ENCODE results near the gene DDAH1.
"Not testable (repeated sequence)": the region's sequence is repeated elsewhere in the genome, so short reads cannot be mapped to it uniquely, and the experiment has no call there.

DDAH1 gene

DNA sequence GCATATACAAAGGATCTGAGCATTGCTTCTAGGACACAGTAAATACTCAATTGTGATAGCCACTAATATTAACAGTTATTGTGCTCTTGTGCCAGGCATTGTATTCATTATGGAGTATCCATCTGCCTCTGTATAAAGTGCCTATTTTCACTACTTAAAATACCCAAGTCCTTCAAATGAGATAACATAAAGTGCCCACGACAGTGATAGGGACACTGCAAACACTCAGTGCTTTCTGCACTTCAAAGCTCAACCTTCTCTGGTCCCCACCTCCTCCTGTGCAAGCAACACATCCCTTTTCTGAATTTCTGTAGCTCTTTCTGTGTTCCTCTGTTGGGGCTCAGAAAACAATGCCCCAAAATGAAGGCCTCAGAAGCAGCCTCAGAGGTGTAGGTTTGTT is 6.6 kb upstream of the DDAH1 start:
- DNase-seq (ENCODE audit: low read depth in 4 of 4, low spot score in 1 of 4) = no peak

DNA sequence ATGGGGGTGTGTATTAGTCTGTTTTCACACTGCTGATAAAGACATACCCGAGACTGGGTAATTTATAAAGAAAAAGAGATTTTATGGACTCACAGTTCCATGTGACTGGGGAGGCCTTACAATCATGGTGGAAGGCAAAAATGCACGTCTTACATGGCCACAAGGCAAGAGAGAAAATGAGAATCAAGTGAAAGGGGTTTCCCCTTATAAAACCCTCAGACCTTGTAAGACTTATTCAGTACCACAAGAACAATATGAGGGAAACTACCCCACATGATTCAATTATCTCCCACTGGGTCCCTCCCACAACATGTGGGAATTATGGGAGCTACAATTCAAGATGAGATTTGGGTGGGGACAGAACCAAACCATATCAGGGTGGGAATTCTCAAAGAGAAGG is 5.2 kb upstream of the DDAH1 start:
- not testable (repeated sequence) for DNase-seq (ENCODE audit: low read depth in 4 of 4, low spot score in 1 of 4)

DNA sequence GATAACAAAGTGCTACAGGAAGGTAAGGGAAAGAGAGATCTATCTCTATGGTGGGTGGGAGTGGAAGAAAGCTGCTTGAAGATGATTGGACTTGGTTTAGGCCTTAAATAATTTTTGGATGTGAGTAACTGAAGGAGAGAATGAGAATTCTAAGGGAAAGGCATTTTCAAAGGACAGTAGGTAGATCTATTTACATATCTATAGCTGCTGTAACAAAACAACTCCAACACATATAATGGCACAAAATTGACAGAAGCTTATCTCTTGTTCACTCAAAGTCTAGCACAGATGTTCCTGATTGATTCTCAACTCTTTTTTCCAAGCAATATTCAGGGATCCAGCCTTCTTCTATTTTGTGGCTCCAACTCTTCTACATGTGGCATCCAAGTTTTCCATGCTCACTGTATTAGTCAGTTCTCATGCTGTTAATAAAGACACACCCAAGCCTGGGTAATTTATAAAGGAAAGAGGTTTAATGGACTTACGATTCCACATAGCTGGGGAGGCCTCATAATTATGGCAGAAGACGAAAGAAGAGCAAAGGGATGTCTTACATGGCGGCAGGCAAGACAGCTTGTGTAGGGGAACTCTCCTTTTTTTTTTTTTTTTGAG is 3.1 kb upstream of the DDAH1 start:
- no peak for DNase-seq (ENCODE audit: low read depth in 4 of 4, low spot score in 1 of 4)

DNA sequence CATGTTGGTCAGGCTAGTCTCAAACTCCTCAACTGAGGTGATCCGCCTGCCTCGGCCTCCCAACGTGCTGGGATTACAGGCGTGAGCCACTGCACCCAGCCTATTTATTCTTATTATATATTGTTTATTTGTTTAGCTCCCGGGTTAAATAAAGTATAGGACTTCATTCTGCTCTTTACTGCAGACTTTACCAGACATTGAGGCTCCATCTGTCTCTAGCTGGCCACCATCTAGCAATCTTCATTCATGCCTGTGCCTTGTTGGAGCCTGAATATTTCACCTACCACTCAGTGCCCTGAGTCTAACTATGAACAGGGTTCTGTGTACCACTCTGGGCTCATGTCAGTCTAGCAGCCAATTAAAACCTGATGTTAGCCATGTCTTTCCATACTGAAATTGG is 2.1 kb upstream of the DDAH1 start:
- DNase-seq (ENCODE audit: low read depth in 4 of 4, low spot score in 1 of 4) = no peak

DNA sequence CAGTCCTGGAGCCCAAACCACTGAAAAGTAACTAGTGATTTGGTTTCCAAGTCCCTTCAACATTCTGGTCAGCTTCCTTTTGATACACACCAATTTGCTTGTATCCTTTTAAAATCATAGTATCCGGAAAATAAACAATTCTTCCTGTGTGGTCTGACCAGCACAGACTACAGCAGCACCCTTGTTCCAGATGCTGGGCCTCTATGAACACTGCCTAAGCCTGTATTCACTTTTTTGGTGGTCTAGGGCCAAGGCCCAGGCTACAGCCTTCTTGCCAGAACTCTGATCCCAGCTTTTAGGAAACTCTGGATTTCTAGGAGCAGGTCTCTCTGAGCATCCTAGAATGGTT is 801 bp upstream of the DDAH1 start:
- DNase-seq (ENCODE audit: low read depth in 4 of 4, low spot score in 1 of 4) = no peak

DNA sequence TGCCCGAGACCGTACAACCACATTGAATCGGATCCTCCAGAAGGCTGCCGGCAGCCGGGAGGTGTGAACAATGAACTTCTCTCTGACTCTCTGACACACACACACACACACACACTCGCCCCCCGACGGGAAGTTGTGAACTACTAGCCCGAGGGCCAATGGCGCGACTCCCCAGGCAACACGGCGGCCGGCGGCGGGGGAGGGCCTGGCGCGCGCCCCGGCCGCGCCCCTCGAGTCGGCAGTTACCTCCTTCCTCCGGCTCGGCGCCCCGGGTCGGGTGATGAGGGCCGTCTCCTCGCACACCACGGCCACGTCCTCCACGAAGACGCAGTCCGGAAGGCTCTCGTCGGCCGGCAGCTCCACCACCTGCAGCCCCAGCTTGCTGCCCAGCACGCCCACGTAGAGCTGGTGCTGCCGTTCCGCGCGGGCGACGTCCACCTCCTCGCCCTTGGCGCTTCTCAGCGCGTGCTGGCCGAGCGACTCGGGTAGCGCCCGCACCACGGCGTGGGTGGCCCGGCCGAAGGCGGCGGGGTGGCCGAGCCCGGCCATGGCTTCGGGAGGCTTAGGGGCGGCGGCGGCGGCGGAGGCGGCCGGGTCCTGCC is 361 bp downstream of the DDAH1 start:
- DNase-seq (ENCODE audit: low read depth in 4 of 4, low spot score in 1 of 4) = peak in 1 of 4 experiments; percentile 7

DNA sequence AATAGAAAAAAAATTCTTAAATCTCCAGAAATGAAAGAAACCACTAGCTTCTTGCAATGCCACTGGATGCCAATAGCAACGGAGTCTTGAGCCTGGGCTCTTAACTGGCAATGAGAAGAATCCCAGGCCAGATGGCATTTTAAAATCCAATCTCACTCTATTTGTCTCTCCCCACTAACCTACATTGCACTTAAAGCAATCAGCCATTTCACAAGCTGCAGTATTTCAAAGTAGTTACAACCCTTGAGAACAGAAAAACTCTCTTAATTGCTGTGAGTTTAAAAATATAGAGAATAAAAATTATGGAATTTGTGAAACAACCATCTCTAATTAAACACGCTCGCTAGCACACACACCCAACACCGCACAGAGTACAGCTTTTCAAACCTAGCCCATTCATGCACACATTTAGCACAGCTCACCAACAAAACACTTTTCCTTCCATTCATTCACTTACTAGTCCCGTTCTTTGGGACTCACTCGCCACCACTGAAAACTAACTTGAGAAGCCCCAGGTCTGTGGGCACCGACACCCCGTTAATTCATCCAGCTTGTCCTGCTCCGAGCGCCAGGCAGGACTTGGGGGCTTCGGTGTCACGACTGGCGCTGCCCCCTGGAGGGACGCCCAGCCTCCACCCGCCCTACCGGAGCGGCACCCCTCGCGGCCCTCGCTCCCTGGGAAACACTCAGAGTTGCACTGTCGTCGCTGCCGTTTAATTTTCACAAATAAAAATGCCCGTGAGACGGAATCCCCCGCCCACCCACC is 1.0 kb downstream of the DDAH1 start:
- DNase-seq (ENCODE audit: low read depth in 4 of 4, low spot score in 1 of 4) = no peak

DNA sequence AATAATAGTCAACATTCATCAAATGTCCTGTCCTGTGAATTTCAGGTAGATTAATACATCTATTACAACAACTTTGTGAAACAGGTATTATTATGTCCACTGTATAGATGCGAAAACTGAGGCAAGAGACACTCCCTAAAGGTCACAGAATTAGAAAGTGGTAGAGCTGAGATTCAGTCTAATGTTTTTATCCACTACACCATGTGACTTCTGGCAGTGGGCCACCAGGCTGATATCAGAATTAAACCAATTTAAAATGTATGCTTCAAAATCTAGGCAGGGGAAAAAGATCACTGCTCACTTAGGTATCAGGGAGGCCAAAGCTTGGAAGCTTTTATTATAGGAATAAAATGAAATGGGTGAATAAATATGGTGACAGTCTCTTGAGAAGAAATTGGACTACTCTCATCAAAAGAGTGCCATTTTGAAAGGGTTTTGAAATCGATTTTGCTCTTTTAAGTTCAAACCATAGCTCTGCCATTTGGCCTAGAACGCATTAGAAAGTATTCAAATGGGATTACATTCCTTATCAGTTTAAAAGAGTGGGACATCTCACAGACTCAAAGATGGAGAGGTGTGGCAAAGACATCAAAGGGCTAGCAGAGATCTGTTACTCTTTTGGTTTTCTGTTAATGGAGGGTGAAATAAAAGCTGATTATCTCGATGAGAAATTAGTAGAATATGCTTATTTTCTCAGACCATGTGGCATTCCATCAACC is 1.9 kb downstream of the DDAH1 start:
- no peak for DNase-seq (ENCODE audit: low read depth in 4 of 4, low spot score in 1 of 4)

DNA sequence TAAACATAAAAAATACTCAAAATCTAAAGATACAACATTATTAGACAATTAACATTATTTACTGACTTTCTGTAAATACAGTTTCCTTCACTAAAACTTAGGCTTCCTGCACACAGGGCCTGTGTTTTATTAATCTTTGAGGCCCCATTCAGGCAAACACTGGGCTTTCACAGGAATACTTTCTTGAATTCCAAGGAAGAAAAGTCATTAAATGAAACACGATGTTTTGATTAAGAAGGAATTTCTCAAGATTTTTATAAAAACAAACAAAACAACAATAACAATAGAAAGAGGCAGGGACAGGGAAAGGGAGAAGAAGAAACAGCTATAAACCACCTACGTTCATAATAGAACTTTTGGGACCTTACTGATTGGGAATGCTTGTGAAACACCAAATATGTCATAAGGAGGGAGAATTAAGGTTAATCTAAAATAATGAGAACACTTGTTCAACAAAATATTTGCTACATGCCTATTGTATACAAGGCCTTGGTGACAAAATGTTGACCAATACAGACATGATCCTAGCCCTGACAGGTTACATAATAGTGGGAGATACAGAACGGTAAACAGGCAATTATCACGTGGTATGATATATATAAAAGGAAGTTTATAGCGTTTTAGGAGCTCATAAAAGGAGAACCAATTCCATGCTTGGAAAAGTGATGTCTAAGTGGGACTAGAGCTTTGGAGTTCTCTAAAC is 3.6 kb downstream of the DDAH1 start:
- no peak for DNase-seq (ENCODE audit: low read depth in 4 of 4, low spot score in 1 of 4)

DNA sequence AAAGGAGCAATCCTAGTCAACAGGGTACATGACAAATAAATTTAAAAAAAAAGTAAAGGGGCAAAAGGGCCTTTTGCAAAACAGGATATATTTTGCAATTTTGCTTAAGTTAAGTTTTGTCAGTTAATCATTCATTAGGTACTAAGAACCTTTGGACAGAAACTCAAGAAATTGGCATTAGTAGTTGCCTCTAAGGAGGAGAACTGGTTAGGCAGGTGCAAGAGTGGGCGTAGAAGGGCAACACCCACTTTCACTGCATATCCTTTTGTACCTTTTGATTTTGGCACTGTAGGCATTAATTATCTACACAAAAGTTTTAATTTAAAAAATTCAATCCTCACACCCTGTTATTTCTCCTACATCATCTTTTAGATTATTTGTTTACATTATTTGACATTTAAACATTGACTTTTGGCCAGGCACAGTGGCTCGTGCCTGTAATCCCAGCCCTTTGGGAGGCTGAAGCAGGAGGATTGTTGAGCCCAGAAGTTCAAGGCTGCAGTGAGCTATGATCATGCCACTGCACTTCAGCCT is 4.3 kb downstream of the DDAH1 start:
- DNase-seq (ENCODE audit: low read depth in 4 of 4, low spot score in 1 of 4) = no peak

DNA sequence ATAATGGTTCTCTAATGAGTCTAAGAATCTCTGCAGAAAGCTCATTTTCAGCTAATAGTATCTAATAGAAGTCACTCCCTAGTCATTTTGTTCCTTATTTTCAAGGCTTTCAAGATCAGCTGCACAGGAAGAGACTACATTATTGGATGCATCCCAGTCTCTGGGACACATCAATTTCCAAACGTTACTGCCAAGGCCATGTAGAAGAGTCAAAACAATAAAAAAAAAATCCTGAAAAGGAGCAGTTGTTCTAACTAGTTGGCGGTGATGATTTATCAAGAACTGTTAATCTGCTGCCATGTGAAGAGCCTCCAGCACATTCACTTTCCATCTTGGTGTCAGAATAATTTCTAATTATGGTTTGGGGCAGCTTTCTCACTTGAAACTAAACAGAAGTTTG is 5.7 kb downstream of the DDAH1 start:
- no peak for DNase-seq (ENCODE audit: low read depth in 4 of 4, low spot score in 1 of 4)

DNA sequence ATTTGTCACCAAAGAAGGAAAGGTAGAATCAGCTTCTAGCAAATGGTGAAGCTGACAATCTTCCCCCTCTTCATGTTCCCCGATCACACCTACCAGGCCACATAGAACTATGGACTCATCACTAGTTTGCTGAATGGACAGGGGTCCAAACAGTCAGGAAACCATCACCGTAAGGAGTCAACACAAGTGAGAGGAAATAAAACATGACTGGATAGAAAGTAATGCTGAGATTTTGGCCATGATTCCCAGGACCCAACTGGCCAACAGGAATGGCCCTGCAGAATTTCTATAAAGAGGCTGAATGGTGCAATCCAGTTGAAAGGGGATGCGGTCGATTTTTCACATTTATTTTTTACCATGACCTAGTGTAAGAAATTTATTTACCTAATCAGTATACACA is 10.7 kb downstream of the DDAH1 start:
- no peak for DNase-seq (ENCODE audit: low read depth in 4 of 4, low spot score in 1 of 4)

DNA sequence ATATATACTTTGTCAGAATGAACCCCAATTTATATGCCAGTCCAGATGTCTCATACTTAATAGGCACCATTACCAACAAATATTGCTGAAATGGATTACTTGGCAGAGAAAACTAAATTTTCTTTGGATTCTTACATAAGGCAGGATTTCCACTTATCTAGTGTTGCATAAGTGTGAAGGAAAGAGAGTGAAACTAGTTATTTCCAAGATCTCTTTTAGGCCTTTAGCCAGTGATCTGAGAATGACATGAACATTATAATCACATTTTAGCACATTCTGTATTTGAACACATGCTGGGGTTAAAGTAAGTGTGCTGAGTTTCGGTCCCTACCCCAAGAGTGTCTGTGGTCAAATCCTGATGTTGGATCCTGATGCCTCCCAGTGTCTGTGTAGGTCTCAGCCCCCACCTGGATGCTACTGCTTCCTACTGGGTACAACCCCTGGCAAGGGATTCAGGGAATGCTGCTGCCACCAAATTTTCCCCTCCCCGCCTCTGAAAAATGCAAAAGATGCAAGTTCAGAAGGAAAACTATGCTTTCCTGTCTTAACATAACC is 11.2 kb downstream of the DDAH1 start:
- DNase-seq (ENCODE audit: low read depth in 4 of 4, low spot score in 1 of 4) = no peak

DNA sequence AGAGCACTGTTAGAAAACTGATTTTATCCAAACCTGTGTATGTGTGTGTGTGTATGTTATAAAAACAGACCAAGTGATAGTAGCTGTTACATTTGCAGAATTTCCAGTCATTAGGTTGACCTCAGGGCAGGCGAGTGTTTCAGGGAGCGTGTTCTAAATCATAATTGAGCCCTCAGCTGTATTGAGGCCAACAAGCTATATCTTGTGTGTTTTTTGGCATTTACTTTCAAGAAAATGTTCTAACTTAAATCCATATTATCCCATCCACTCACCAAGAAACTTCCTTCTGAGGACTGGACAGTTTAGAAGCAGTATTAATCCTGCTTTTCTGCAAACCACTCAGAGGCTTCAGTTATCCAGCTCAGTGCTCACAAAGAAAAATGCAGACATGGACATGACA is 12.0 kb downstream of the DDAH1 start:
- no peak for DNase-seq (ENCODE audit: low read depth in 4 of 4, low spot score in 1 of 4)

DNA sequence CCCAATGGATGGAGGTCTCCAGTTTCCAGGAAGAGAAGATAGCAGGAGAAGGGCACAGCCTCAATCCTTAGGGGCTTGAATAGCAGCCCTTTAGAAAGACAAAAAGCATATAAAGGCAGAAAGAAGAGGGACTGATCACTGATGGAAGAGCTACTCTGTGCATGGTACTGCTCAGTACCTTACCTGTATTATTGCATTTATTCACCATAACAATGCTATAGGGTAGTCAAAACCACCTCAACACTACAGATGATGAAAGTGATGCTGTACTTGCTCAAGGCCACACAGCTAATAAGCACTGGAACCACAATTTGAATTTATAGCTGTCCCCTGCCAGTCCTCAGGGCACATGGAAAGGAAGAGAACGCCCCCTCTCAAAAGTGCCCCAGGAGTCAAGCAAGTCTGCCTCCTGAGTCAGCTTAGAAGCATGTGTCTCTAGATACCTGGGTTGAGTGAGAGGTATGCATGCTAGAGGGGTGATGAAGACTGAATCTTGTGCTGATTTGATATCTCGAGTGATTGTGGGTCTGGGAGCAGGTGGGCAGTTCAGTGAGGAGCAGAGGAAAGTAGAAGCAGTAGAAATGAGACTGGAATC is 13.6 kb downstream of the DDAH1 start:
- no peak for DNase-seq (ENCODE audit: low read depth in 4 of 4, low spot score in 1 of 4)

DNA sequence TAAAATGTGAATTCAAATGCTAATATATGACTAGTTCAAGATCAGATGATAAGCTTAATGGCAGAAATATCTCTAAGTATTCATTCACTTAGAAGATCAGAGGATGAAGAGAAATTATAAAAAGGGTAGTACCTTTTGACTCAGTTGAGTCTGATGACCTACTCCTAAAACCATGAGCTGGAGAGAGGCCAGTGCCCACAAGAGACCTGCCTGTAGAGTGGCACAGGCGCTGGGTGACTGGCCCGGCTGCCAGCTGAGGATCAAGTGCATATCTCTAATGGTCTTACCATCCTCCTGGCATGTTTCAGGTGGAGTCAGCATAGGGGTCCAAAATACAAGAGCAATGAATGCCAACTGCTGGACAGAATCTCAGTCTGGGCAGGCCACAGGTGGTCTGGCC is 14.1 kb downstream of the DDAH1 start:
- DNase-seq (ENCODE audit: low read depth in 4 of 4, low spot score in 1 of 4) = no peak

DNA sequence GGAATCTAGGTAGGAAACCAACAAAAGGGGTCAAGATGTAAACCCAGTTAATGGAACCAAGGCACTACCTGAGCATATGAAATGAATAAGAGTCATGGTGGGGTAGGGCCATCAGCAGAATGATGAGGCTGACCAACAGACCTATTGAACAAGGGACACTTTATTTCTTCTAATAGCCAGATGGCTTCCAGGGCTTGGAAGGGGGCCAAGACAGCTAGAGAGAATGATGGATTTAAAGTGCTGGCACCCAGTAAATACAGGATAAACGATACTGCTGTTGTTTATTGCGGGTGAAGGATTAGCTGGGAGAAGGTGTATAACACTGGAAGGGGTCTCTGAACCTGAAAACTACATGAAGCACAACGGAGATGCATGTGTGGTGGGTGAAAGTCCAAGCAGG is 15.6 kb downstream of the DDAH1 start:
- DNase-seq (ENCODE audit: low read depth in 4 of 4, low spot score in 1 of 4) = no peak

DNA sequence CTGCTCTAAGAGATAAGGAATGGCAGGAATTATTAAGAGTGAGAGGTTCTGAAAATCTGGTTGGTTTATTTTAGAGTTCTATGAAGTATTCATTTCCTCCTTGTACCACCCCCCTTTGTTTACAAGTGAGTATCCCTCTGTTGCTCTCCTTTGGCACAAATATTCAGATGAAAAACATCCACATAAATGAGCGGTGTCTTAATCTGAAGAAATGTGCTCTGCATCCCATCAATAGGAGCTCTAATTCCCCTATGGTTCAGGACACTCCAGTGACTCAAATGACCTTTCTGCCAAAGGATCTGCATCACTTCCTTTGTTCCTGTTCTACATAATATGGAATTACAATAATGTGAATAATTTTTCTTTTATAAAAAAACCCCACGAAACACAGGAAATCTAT is 16.6 kb downstream of the DDAH1 start:
- DNase-seq (ENCODE audit: low read depth in 4 of 4, low spot score in 1 of 4) = no peak

DNA sequence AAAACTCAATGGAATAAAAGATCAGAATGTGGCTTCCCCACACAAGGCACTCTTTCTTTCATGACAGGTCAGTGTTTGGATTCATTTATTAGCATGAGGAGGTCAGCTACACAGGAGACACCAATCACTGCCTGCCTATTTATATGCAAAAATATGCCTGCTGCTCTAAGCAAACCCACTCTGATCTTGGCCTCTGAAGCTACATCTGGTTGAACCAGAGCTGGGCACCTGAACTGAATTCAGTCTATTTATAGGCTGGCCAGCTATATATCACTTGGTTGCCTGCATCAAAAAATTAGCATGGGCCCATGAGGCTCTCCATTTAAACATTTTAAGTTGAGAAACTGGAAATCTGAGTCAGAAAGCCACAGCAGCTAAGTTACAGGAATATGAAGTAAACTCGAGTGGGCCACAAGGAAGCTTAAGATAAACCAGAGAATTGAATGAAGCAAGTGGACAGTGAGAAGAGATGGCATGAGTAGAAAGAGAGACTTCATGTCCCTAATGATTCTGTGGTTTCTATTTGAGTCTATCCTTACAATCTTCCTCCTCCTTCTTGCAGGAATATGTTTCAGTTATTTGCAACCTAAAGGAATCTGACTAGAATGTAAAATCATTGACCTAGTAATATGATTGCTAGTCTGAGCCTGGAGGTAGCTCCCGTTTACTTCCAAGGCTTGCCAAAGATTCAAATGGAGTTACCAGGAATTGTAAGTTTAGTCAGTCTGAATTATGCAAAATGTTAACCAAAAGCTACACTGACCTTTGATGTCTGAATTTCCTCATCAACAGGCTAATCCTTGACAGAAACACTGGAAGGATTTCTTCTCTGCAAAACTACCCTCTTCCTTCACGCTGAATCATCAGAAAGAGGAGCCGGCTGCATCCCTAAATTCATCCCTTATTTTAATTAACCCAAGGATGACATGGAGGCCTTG is 17.7 kb downstream of the DDAH1 start:
- no peak for DNase-seq (ENCODE audit: low read depth in 4 of 4, low spot score in 1 of 4)

Measured in stimulated activated CD4-positive, alpha-beta T cell treated with anti-CD3 and anti-CD28 coated beads, Interleukin-1b, Interleukin-23, amount 100 ng/mL, for 24 hours (primary cell).